CD4-positive, alpha-beta memory T cell (primary cell): Measurements from ENCODE around the gene HEG1. TPM values are rescaled to one million over a fixed set of nuclear protein-coding genes. Genes with fewer than 3 reads are reported as not detected.

Experiments used
- CTCF ChIA-PET: fragments of 350-600 bp; sonication (Branson Sonifier 250); formaldehyde crosslinking; loops from one replicate; lab custom pipeline; 2021; ENCODE audit warnings: inconsistent platforms; ENCODE audit not compliant: partially characterized antibody; lab: Charles Lee
- POLR2A ChIA-PET: fragments of 350-600 bp; sonication (Branson Sonifier 250); formaldehyde crosslinking; loops from one replicate; lab custom pipeline; 2021; ENCODE audit not compliant: partially characterized antibody; lab: Charles Lee
- DNase-seq, 5 donors: peaks; one replicate each; pipeline versions ENCODE4 v3.0.0 to v3.0.0-alpha.2; 2020 to 2022; ENCODE audit warnings: mixed read lengths in 1 of 5
- H3K27ac ChIP-seq: one replicate; pipeline ENCODE4 v1.7.0; 2013; ENCODE audit warnings: low read depth, low read length
- H3K27me3 ChIP-seq: 2 replicates; pipeline ENCODE4 v1.7.0; 2013; ENCODE audit warnings: mild to moderate bottlenecking, low read length, moderate library complexity; ENCODE audit not compliant: insufficient read depth
- H3K36me3 ChIP-seq: 2 replicates; pipeline ENCODE4 v1.7.0; 2013; ENCODE audit warnings: mild to moderate bottlenecking, low read length, moderate library complexity; ENCODE audit not compliant: insufficient read depth
- H3K4me1 ChIP-seq: 2 replicates; pipeline ENCODE4 v1.7.0; 2013; ENCODE audit warnings: mild to moderate bottlenecking, low read length, moderate library complexity; ENCODE audit not compliant: insufficient read depth
- H3K4me3 ChIP-seq, 2 donors: one replicate each; pipeline ENCODE4 v1.7.0; 2013; ENCODE audit warnings: low read length in 2 of 2, mild to moderate bottlenecking in 1 of 2
- H3K9me3 ChIP-seq, 2 donors: one replicate each; pipeline ENCODE4 v1.7.0; 2013; ENCODE audit warnings: low read length in 2 of 2, control low read depth in 1 of 2; ENCODE audit not compliant: control insufficient read depth in 1 of 2
- H3K27ac Mint-ChIP-seq, 7 donors: one replicate each; pipeline ENCODE4 v1.8.0; 2020 to 2021; ENCODE audit warnings: mixed read lengths in 7 of 7, mild to moderate bottlenecking in 6 of 7, inconsistent platforms in 3 of 7, moderate library complexity in 3 of 7
- H3K27me3 Mint-ChIP-seq, 2 donors: one replicate each; pipeline ENCODE4 v1.8.0; 2020 to 2021; ENCODE audit warnings: mixed read lengths in 2 of 2
- H3K36me3 Mint-ChIP-seq, 2 donors: one replicate each; pipeline ENCODE4 v1.8.0; 2020 to 2021; ENCODE audit warnings: mixed read lengths in 2 of 2, inconsistent platforms in 1 of 2, mild to moderate bottlenecking in 1 of 2
- H3K4me1 Mint-ChIP-seq, 4 donors: one replicate each; pipeline ENCODE4 v1.8.0; 2020 to 2021; ENCODE audit warnings: mixed read lengths in 4 of 4, mild to moderate bottlenecking in 1 of 4
- H3K4me3 Mint-ChIP-seq, 8 donors: one replicate each; pipeline ENCODE4 v1.8.0; 2020 to 2021; ENCODE audit warnings: mixed read lengths in 8 of 8, mild to moderate bottlenecking in 7 of 8, moderate library complexity in 6 of 8, inconsistent platforms in 3 of 8
- H3K9me3 Mint-ChIP-seq, 8 donors: one replicate each; pipeline ENCODE4 v1.8.0; 2020 to 2021; ENCODE audit warnings: mixed read lengths in 8 of 8, mild to moderate bottlenecking in 5 of 8, inconsistent platforms in 3 of 8, moderate library complexity in 1 of 8
- intact Hi-C: fragments of 100-400 bp; cut with micrococcal nuclease; formaldehyde crosslinking; loops from one replicate; pipeline ENCODE4 v1.15.1; 2023
- polyA plus RNA-seq, 2 donors: library from polyadenylated mRNA; unstranded; fragments of 300-500 nt; fragmentation: Illumina TruSeq; gene quantifications; one replicate each; pipeline ENCODE4 v1.2.3, GENCODE V29; 2021
- total RNA-seq, 2 experiments: library from RNA; stranded (reverse); gene quantifications; one replicate each; pipeline ENCODE4 v1.2.3, GENCODE V29; 2021

HEG1 gene
- total and polyA plus RNA-seq, 4 experiments from 2014 or later = 1.1 to 21.7 (median 12.5) TPM

- POLR2A ChIA-PET = interaction anchor here (1.0 kb wide), 1 partner anchor 17 kb away, joined by 3 read pairs; no protein-coding TSS in a partner anchor
- Histone ChIP-seq H3K27ac (no peak overlapping the region), H3K4me1 (peaks cover 6% of the 10 kb centered on the region), H3K27me3 (no peaks in the 10 kb centered on the region), H3K4me3 (no peak overlapping the region), H3K9me3 (no peaks in the 10 kb centered on the region), H3K36me3 (no peaks in the 10 kb centered on the region)
- peaks cover 3 to 7% (median 5%) of the 10 kb centered on the region in 4 donors for H3K4me1 Mint-ChIP-seq
- H3K9me3 Mint-ChIP-seq = no peaks in the 10 kb centered on the region
- H3K36me3 Mint-ChIP-seq = no peaks in the 10 kb centered on the region
- H3K4me3 Mint-ChIP-seq = no peak overlapping the region
- H3K27ac Mint-ChIP-seq = no peak overlapping the region
- peaks cover 3 to 4% of the 10 kb centered on the region in 2 donors for H3K27me3 Mint-ChIP-seq
- intact Hi-C loops = no loop called here
- CTCF ChIA-PET = no interaction called here
- no peak for DNase-seq
Measured at GRCh38 chr3:125069452-125069851, 13.7 kb upstream of the HEG1 start.

- Mint-ChIP-seq H3K4me1 (peaks cover 3 to 7% (median 5%) of the 10 kb centered on the region in 4 donors), H3K36me3 (no peaks in the 10 kb centered on the region), H3K27me3 (peaks cover 8 to 9% of the 10 kb centered on the region in 2 donors), H3K4me3 (no peak overlapping the region), H3K9me3 (peaks cover 0 to 2% (median 0%) of the 10 kb centered on the region in 8 donors), H3K27ac (no peak overlapping the region)
- H3K9me3 ChIP-seq = no peaks in the 10 kb centered on the region
- intact Hi-C loops = no loop called here
- no peak for DNase-seq
- H3K27me3 ChIP-seq = no peaks in the 10 kb centered on the region
- no peaks in the 10 kb centered on the region for H3K36me3 ChIP-seq
- POLR2A ChIA-PET = interaction anchor here (1.0 kb wide), 1 partner anchor 16 kb away, joined by 3 read pairs; no protein-coding TSS in a partner anchor
- H3K4me3 ChIP-seq = no peak overlapping the region
- CTCF ChIA-PET = no interaction called here
- H3K4me1 ChIP-seq = peaks cover 6% of the 10 kb centered on the region
- no peak overlapping the region for H3K27ac ChIP-seq
Measured at GRCh38 chr3:125068265-125068664, 12.5 kb upstream of the HEG1 start.

DNA sequence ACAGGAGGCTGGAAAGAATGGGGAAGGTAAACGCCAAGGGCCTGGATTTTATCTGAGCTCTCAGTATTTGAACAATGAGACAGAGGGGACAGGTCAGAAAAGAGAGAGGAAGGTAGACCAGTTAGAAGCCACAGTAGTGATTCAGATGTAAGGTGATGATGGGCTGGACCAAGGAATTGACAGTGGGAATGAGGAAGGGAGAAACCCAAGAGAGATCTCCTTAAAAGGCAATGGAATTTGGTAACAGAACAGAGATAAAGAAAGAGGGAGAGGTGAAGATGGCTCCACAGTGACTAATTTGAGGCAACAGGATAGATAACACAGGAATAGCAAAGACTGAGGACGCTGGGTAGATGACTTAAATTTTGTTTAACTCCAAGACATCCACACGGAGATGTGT, 11.4 kb upstream of the HEG1 start:
- Histone ChIP-seq H3K36me3 (no peaks in the 10 kb centered on the region), H3K27me3 (no peaks in the 10 kb centered on the region), H3K27ac (no peak overlapping the region), H3K9me3 (no peaks in the 10 kb centered on the region), H3K4me3 (no peak overlapping the region), H3K4me1 (peaks cover 6% of the 10 kb centered on the region)
- Mint-ChIP-seq H3K9me3 (peaks cover 0 to 2% (median 0%) of the 10 kb centered on the region in 8 donors), H3K36me3 (no peaks in the 10 kb centered on the region), H3K27me3 (peaks cover 9 to 11% of the 10 kb centered on the region in 2 donors), H3K4me1 (peaks cover 3 to 7% (median 5%) of the 10 kb centered on the region in 4 donors), H3K27ac (no peak overlapping the region), H3K4me3 (no peak overlapping the region)
- no peak for DNase-seq
- CTCF ChIA-PET = no interaction called here
- POLR2A ChIA-PET = no interaction called here
- intact Hi-C loops = no loop called here

DNA sequence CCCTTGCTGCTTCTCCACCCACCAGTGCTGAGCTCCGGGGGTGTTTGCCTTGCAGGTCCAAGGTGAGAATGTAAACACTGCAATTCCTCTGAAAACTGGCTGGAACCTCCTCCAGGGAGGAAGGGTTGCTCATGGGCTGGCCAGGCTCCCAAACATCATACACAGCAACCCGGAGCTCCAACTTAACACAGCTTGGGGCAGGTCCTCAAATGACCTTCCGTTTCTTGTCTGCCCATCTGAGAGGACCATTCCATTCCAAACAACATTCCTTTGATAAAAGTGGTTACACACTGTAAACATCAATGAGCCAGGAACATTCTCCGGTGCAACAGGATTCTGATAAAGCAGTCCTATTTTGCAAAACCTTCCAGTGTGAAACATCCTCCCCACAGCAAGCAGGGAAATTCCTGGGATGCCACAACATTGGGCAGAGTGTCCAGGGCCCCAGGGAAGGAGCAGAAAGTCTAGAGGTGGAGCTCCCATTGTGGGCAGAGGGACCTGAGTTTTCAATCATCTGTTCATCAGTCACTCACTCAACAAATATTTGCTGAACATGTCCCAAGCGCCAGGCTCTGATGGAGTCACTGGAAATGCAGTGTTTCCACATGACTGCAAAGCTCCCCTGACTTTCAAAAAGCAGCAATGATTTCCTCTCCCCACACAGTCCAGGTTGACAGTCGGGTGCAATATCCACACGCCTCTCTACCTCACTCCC, 7.3 kb upstream of the HEG1 start:
- H3K36me3 Mint-ChIP-seq = no peaks in the 10 kb centered on the region
- H3K4me3 Mint-ChIP-seq = no peak overlapping the region
- peaks cover 17 to 21% of the 10 kb centered on the region in 2 donors for H3K27me3 Mint-ChIP-seq
- H3K9me3 Mint-ChIP-seq = peaks cover 0 to 2% (median 0%) of the 10 kb centered on the region in 8 donors
- no peak overlapping the region for H3K27ac Mint-ChIP-seq
- ChIA-PET POLR2A (no interaction called here), CTCF (no interaction called here)
- H3K4me3 ChIP-seq = no peak overlapping the region
- no peaks in the 10 kb centered on the region for H3K4me1 ChIP-seq
- no peaks in the 10 kb centered on the region for H3K9me3 ChIP-seq
- H3K36me3 ChIP-seq = no peaks in the 10 kb centered on the region
- H3K4me1 Mint-ChIP-seq = no peaks in the 10 kb centered on the region
- no peak overlapping the region for H3K27ac ChIP-seq
- intact Hi-C loops = no loop called here
- no peaks in the 10 kb centered on the region for H3K27me3 ChIP-seq
- no peak for DNase-seq

GRCh38 chr3:125061646-125062045, 5.8 kb upstream of the HEG1 start:
- no peak overlapping the region for H3K27ac ChIP-seq

DNA sequence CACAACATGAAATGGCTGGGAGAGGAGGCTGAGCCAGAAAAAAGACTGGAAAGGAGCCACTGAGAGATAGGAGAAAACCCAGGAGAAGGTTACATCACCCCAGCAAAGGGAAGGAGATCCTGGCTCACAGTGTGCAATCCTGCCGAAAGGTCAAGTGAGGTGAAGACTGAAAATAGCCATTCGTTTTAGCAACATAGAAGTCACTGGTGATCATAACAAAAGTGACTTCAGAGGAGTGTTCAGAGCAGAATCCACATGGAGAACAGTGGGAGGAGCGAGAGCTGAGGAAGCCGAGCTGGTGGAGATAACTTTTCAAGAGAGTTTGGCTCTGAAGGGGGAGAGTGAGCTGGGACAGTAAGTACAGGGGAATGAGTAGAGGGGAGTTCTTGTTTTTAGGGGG, 5.4 kb upstream of the HEG1 start:
- Mint-ChIP-seq H3K4me3 (no peak overlapping the region), H3K9me3 (peaks cover 0 to 2% (median 0%) of the 10 kb centered on the region in 8 donors), H3K27ac (no peak overlapping the region), H3K27me3 (peaks cover 17 to 19% of the 10 kb centered on the region in 2 donors), H3K36me3 (no peaks in the 10 kb centered on the region), H3K4me1 (peaks cover 0 to 7% (median 3%) of the 10 kb centered on the region in 4 donors)
- H3K27me3 ChIP-seq = no peaks in the 10 kb centered on the region
- DNase-seq = no peak
- H3K4me3 ChIP-seq = no peak overlapping the region
- ChIA-PET CTCF (no interaction called here), POLR2A (no interaction called here)
- no peaks in the 10 kb centered on the region for H3K36me3 ChIP-seq
- no peak overlapping the region for H3K27ac ChIP-seq
- intact Hi-C loops = no loop called here
- H3K4me1 ChIP-seq = peaks cover 6% of the 10 kb centered on the region
- H3K9me3 ChIP-seq = no peaks in the 10 kb centered on the region

More at GRCh38 chr3:125061646-125062045, 5.8 kb upstream of the HEG1 start:
- Mint-ChIP-seq H3K27ac (peak overlapping the region in 1 of 7 donors; percentile 49), H3K9me3 (peaks cover 0 to 2% (median 0%) of the 10 kb centered on the region in 8 donors), H3K36me3 (no peaks in the 10 kb centered on the region), H3K27me3 (peaks cover 17 to 19% of the 10 kb centered on the region in 2 donors), H3K4me3 (no peak overlapping the region), H3K4me1 (peaks cover 0 to 2% (median under 1%) of the 10 kb centered on the region in 4 donors)
- no peak for DNase-seq
- POLR2A ChIA-PET = no interaction called here
- no peaks in the 10 kb centered on the region for H3K36me3 ChIP-seq
- CTCF ChIA-PET = no interaction called here
- H3K4me1 ChIP-seq = peaks cover 1% of the 10 kb centered on the region
- H3K27me3 ChIP-seq = no peaks in the 10 kb centered on the region
- H3K4me3 ChIP-seq = no peak overlapping the region
- intact Hi-C loops = no loop called here
- no peaks in the 10 kb centered on the region for H3K9me3 ChIP-seq

- Histone ChIP-seq H3K27ac (no peak overlapping the region), H3K4me1 (peaks cover 7% of the 10 kb centered on the region), H3K4me3 (no peak overlapping the region), H3K27me3 (no peaks in the 10 kb centered on the region), H3K9me3 (no peaks in the 10 kb centered on the region), H3K36me3 (no peaks in the 10 kb centered on the region)
- CTCF ChIA-PET = no interaction called here
- DNase-seq = no peak
- Mint-ChIP-seq H3K27me3 (peaks cover 16 to 19% of the 10 kb centered on the region in 2 donors), H3K36me3 (peaks cover 0 to 5% of the 10 kb centered on the region in 2 donors), H3K9me3 (peaks cover 0 to 2% (median 0%) of the 10 kb centered on the region in 8 donors), H3K4me1 (peaks cover 2 to 9% (median 4%) of the 10 kb centered on the region in 4 donors), H3K4me3 (no peak overlapping the region), H3K27ac (peak overlapping the region in 1 of 7 donors; percentile 13)
- intact Hi-C loops = no loop called here
- POLR2A ChIA-PET = interaction anchor here (0.9 kb wide), 1 partner anchor 83 kb away, joined by 3 read pairs; no protein-coding TSS in a partner anchor
Measured at GRCh38 chr3:125059488-125060245, 3.9 kb upstream of the HEG1 start.
